Measurements from ENCODE around the gene ADAM33. TPM values are rescaled to one million over a fixed set of nuclear protein-coding genes. Genes with fewer than 3 reads are reported as not detected.
A peak's percentile ranks its signal among the peaks of the same experiment; 100 is the strongest.

ADAM33 gene
- polyA plus RNA-seq, 3 donors: not detected

DNA sequence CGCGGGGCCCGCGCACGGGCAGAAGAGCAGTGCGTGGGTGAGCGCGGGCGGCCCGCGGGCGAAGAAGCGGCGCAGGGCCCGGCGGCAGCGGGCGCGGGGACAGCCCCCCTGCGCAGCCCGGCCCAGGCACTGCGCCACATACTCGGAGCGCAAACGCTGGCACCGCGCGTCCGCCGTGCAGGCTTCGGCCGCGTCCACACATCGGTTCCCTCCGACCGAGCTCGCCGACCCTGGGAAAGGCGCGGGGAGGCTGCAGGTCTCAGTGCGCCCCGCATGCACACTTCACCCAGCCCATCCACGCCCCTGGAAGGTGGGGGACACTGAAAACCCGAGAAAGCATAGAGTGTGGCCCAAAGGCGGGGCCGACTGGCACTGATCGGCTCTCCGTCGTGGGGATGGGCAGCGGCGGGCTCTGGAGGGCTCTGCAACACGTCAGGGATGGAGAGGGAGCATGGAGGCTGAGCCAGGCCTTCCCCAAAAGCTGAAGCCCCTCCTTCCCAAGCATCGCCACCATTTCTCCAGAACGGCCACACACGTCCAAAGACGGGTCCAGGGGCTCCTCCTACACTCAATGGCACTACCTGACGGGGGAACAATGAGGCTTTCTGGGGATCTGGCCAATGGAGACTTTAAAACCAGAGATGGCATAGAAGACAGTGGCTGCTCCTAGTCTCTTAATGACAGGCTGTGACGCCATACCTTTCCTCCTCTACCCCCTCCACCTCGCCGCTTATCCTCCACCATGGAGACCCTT lies 20.6 kb downstream of the ADAM33 start:
- H3K4me3 Mint-ChIP-seq: peak overlapping the region; percentile 31 to 74
- peaks cover 0 to 7% (median 0%) of the 10 kb centered on the region in 7 donors for H3K9me3 Mint-ChIP-seq
- Histone ChIP-seq H3K36me3 (replicated peaks in 1 of 2; ENCODE audit: control insufficient read depth in 1 of 2, insufficient read depth in 2 of 2, low read length in 2 of 2) (no peaks in the 10 kb centered on the region), H4K20me1 (ENCODE audit: insufficient read depth, low read length) (no peaks in the 10 kb centered on the region), H3K9me3 (replicated peaks in 1 of 2; ENCODE audit: control insufficient read depth in 1 of 2, insufficient read depth in 1 of 2, low read length in 2 of 2) (no peaks in the 10 kb centered on the region), H2AFZ (ENCODE audit: insufficient read depth, low read depth, low read length, poor library complexity, severe bottlenecking) (no peak overlapping the region), H3K27me3 (ENCODE audit: control insufficient read depth in 2 of 2, insufficient read depth in 2 of 2, low read length in 2 of 2) (peaks cover 21 to 40% of the 10 kb centered on the region in 2 donors), H3K9ac (ENCODE audit: insufficient read depth, low read length, poor library complexity, severe bottlenecking) (no peak overlapping the region), H3K79me2 (ENCODE audit: insufficient read depth, low read length) (no peaks in the 10 kb centered on the region), H3K4me1 (ENCODE audit: control insufficient read depth in 1 of 2, insufficient read depth in 2 of 2, low read length in 2 of 2) (peaks cover 10 to 21% of the 10 kb centered on the region in 2 donors), H3K4me2 (replicated peaks; ENCODE audit: extremely low read depth, low read length, poor library complexity, severe bottlenecking) (no peak overlapping the region), H3K4me3 (replicated peaks in 1 of 3; ENCODE audit: low read depth in 2 of 3, low read length in 3 of 3) (no peak overlapping the region), H3K27ac (ENCODE audit: low read depth in 1 of 2, low read length in 2 of 2) (no peak overlapping the region)
- peaks cover 0 to 4% of the 10 kb centered on the region in 2 donors for H3K36me3 Mint-ChIP-seq
- H3K27me3 Mint-ChIP-seq (ENCODE audit: low read depth in 3 of 3): peaks cover 39 to 63% (median 59%) of the 10 kb centered on the region in 3 donors
- intact Hi-C loops (cut with micrococcal nuclease): no loop called here
- DNase-seq: no peak
- H3K27ac Mint-ChIP-seq: no peak overlapping the region
- TF ChIP-seq, protein P1, sequence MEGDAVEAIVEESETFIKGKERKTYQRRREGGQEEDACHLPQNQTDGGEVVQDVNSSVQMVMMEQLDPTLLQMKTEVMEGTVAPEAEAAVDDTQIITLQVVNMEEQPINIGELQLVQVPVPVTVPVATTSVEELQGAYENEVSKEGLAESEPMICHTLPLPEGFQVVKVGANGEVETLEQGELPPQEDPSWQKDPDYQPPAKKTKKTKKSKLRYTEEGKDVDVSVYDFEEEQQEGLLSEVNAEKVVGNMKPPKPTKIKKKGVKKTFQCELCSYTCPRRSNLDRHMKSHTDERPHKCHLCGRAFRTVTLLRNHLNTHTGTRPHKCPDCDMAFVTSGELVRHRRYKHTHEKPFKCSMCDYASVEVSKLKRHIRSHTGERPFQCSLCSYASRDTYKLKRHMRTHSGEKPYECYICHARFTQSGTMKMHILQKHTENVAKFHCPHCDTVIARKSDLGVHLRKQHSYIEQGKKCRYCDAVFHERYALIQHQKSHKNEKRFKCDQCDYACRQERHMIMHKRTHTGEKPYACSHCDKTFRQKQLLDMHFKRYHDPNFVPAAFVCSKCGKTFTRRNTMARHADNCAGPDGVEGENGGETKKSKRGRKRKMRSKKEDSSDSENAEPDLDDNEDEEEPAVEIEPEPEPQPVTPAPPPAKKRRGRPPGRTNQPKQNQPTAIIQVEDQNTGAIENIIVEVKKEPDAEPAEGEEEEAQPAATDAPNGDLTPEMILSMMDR (IDR thresholded peaks at IDR 0.05): no peak
- H3K4me1 Mint-ChIP-seq: peaks cover 17% of the 10 kb centered on the region
- WGBS (ENCODE audit: insufficient coverage): 8% methylated on average over 53 of the region's 60 CpGs

DNA sequence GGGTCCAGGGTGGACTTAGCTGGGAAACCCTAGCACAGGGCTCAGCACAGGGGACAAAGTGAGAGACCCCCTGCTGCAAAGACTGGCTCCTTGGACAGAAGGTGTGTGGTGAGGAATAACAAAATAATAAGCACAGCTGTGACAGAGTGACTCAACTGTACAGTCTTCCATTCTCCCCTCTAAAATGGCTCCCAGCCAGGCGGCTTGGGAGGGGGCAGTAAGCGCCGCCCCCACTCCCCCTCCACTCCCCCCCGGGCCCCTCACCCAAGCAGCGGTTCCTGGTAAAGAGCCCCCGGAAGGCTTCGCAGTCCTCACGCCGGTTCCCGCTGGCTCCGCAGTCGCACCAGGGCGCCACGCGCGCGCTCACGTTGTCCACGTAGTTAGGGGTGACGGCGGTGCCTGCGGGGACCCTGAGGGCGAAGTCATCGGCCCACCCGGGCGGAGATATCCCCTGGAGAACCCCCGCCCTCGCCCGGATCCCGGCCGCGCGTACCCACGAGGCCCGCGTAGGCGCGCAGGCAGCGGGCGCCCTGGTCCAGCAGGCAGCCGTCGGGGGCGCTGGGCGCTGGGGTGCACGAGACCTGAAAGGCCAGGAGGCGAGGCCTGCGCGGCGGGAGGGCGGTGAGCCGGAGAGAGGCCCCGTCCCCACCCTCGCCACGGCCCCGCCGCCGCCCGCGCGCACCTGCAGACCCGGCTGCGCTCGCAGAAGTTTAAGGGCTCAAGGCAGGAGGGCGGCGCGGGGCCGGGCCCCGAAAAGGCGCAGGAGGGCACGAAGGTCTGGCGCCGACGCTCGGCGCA lies 21.3 kb downstream of the ADAM33 start:
- Histone ChIP-seq H3K9ac (ENCODE audit: insufficient read depth, low read length, poor library complexity, severe bottlenecking) (no peak overlapping the region), H3K9me3 (replicated peaks in 1 of 2; ENCODE audit: control insufficient read depth in 1 of 2, insufficient read depth in 1 of 2, low read length in 2 of 2) (no peaks in the 10 kb centered on the region), H2AFZ (ENCODE audit: insufficient read depth, low read depth, low read length, poor library complexity, severe bottlenecking) (no peak overlapping the region), H3K27ac (ENCODE audit: low read depth in 1 of 2, low read length in 2 of 2) (no peak overlapping the region), H4K20me1 (ENCODE audit: insufficient read depth, low read length) (no peaks in the 10 kb centered on the region), H3K4me1 (ENCODE audit: control insufficient read depth in 1 of 2, insufficient read depth in 2 of 2, low read length in 2 of 2) (peaks cover 10 to 21% of the 10 kb centered on the region in 2 donors), H3K4me3 (replicated peaks in 1 of 3; ENCODE audit: low read depth in 2 of 3, low read length in 3 of 3) (no peak overlapping the region), H3K79me2 (ENCODE audit: insufficient read depth, low read length) (no peaks in the 10 kb centered on the region), H3K4me2 (replicated peaks; ENCODE audit: extremely low read depth, low read length, poor library complexity, severe bottlenecking) (no peak overlapping the region), H3K36me3 (replicated peaks in 1 of 2; ENCODE audit: control insufficient read depth in 1 of 2, insufficient read depth in 2 of 2, low read length in 2 of 2) (no peaks in the 10 kb centered on the region), H3K27me3 (ENCODE audit: control insufficient read depth in 2 of 2, insufficient read depth in 2 of 2, low read length in 2 of 2) (peaks cover 21 to 40% of the 10 kb centered on the region in 2 donors)
- Mint-ChIP-seq H3K27me3 (ENCODE audit: low read depth in 3 of 3) (peaks cover 38 to 59% (median 57%) of the 10 kb centered on the region in 3 donors), H3K4me1 (peaks cover 17% of the 10 kb centered on the region), H3K4me3 (peak overlapping the region in 1 of 2 donors; percentile 46), H3K36me3 (peaks cover 1 to 4% of the 10 kb centered on the region in 2 donors), H3K27ac (no peak overlapping the region), H3K9me3 (peaks cover 0 to 7% (median 0%) of the 10 kb centered on the region in 7 donors)
- 4% methylated on average over 71 of the region's 75 CpGs for WGBS (ENCODE audit: insufficient coverage)
- no peak for DNase-seq
- intact Hi-C loops (cut with micrococcal nuclease): no loop called here
- TF ChIP-seq, protein P1 (IDR thresholded peaks at IDR 0.05): no peak

All from CD14-positive monocyte (primary cell).